ENCODE results near the gene TLCD3A. TPM values are rescaled to one million over a fixed set of nuclear protein-coding genes. Genes with fewer than 3 reads are reported as not detected.

Gene TLCD3A
- total RNA-seq, 1 experiment from 2014 or later: 21.6 TPM

DNA sequence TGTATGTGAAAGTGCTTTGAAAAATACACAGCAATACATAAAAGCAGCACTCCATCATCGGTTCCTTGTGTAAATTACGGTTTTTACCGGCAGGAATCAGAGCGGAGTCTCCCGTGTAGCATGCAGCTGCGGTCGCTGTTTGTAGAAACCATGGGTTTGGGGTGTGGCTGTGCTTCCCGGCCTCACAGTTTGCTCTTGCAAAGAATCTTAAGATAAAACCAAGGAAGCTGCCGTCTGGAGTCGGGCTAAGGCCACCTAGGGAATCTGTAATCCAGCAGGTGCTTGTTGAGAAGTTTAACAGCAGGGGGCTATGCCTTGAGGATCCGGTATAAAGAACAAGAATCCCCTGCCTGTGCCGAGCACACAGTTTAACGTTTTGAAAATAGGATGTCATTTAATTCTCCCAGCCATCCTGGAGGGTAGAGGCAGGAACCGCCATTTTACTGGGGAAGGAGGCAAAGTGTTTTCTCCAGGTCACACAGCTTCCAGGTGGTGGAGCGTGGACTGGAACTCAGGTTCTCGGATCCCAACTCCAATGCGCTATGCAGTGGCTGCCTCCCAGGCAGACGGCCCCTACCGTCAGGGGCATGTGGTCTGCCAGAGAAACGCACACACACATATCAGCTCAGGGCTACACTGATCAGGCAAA is 6.0 kb upstream of the TLCD3A start:
- peak overlapping the region; percentile 18; the same call in 1 of the 2 replicates for H3K4me3 Mint-ChIP-seq
- H3K36me3 Mint-ChIP-seq: no peaks in the 10 kb centered on the region
- no peaks in the 10 kb centered on the region for H3K9me3 Mint-ChIP-seq
- H3K27me3 Mint-ChIP-seq (ENCODE audit: low read depth): peaks cover 5% of the 10 kb centered on the region
- H3K4me1 Mint-ChIP-seq: peaks cover 16% of the 10 kb centered on the region
- H3K27ac Mint-ChIP-seq: peak overlapping the region; percentile 92
- CTCF ChIA-PET: interaction anchor here (1.0 to 1.5 kb wide), 5 partner anchors 11 to 273 kb away, joined by 3 to 5 read pairs (median 4); partner anchors contain the start of gene TIMM22
- POLR2A ChIA-PET: interaction anchor here (0.5 kb wide), 1 partner anchor 95 kb away, joined by 3 read pairs; no protein-coding TSS in a partner anchor
- ATAC-seq (peak; percentile 76), DNase-seq (ENCODE audit: low spot score) (peak; percentile 23)
- TF ChIP-seq ATF1 (CRISPR knock-in tag; IDR thresholded peaks at IDR 0.05) (no peak), NFATC4 (CRISPR knock-in tag; IDR thresholded peaks at IDR 0.05) (no peak), GRHL2 (CRISPR knock-in tag; IDR thresholded peaks at IDR 0.05; ENCODE audit: insufficient replicate concordance, severe bottlenecking) (no peak), HMGA2 (CRISPR knock-in tag; IDR thresholded peaks at IDR 0.05) (no peak), NR3C1 (CRISPR knock-in tag; conservative IDR thresholded peaks at IDR 0.05; ENCODE audit: low read depth) (no peak), NR2C2 (CRISPR knock-in tag; IDR thresholded peaks at IDR 0.05) (no peak), GTF2I (CRISPR knock-in tag; conservative IDR thresholded peaks at IDR 0.05) (no peak), ZNF416 (CRISPR knock-in tag; IDR thresholded peaks at IDR 0.05) (no peak), KAT7 (CRISPR knock-in tag; IDR thresholded peaks at IDR 0.05; ENCODE audit: borderline replicate concordance) (no peak)
- TF ChIP-seq, protein P1, sequence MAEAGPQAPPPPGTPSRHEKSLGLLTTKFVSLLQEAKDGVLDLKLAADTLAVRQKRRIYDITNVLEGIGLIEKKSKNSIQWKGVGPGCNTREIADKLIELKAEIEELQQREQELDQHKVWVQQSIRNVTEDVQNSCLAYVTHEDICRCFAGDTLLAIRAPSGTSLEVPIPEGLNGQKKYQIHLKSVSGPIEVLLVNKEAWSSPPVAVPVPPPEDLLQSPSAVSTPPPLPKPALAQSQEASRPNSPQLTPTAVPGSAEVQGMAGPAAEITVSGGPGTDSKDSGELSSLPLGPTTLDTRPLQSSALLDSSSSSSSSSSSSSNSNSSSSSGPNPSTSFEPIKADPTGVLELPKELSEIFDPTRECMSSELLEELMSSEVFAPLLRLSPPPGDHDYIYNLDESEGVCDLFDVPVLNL (CRISPR knock-in tag; IDR thresholded peaks at IDR 0.05; ENCODE audit: borderline replicate concordance, low read depth): no peak
- TF ChIP-seq, protein P2, sequence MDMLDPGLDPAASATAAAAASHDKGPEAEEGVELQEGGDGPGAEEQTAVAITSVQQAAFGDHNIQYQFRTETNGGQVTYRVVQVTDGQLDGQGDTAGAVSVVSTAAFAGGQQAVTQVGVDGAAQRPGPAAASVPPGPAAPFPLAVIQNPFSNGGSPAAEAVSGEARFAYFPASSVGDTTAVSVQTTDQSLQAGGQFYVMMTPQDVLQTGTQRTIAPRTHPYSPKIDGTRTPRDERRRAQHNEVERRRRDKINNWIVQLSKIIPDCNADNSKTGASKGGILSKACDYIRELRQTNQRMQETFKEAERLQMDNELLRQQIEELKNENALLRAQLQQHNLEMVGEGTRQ (CRISPR knock-in tag; IDR thresholded peaks at IDR 0.05): no peak
- TF ChIP-seq, protein P3, sequence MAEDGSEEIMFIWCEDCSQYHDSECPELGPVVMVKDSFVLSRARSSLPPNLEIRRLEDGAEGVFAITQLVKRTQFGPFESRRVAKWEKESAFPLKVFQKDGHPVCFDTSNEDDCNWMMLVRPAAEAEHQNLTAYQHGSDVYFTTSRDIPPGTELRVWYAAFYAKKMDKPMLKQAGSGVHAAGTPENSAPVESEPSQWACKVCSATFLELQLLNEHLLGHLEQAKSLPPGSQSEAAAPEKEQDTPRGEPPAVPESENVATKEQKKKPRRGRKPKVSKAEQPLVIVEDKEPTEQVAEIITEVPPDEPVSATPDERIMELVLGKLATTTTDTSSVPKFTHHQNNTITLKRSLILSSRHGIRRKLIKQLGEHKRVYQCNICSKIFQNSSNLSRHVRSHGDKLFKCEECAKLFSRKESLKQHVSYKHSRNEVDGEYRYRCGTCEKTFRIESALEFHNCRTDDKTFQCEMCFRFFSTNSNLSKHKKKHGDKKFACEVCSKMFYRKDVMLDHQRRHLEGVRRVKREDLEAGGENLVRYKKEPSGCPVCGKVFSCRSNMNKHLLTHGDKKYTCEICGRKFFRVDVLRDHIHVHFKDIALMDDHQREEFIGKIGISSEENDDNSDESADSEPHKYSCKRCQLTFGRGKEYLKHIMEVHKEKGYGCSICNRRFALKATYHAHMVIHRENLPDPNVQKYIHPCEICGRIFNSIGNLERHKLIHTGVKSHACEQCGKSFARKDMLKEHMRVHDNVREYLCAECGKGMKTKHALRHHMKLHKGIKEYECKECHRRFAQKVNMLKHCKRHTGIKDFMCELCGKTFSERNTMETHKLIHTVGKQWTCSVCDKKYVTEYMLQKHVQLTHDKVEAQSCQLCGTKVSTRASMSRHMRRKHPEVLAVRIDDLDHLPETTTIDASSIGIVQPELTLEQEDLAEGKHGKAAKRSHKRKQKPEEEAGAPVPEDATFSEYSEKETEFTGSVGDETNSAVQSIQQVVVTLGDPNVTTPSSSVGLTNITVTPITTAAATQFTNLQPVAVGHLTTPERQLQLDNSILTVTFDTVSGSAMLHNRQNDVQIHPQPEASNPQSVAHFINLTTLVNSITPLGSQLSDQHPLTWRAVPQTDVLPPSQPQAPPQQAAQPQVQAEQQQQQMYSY (CRISPR knock-in tag; IDR thresholded peaks at IDR 0.05): no peak
- TF ChIP-seq, protein P4, sequence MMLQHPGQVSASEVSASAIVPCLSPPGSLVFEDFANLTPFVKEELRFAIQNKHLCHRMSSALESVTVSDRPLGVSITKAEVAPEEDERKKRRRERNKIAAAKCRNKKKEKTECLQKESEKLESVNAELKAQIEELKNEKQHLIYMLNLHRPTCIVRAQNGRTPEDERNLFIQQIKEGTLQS (CRISPR knock-in tag; conservative IDR thresholded peaks at IDR 0.05): no peak
- TF ChIP-seq, protein P5, sequence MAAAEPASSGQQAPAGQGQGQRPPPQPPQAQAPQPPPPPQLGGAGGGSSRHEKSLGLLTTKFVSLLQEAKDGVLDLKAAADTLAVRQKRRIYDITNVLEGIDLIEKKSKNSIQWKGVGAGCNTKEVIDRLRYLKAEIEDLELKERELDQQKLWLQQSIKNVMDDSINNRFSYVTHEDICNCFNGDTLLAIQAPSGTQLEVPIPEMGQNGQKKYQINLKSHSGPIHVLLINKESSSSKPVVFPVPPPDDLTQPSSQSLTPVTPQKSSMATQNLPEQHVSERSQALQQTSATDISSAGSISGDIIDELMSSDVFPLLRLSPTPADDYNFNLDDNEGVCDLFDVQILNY (CRISPR knock-in tag; IDR thresholded peaks at IDR 0.05): no peak
- TF ChIP-seq, protein P6, sequence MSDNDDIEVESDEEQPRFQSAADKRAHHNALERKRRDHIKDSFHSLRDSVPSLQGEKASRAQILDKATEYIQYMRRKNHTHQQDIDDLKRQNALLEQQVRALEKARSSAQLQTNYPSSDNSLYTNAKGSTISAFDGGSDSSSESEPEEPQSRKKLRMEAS (CRISPR knock-in tag; IDR thresholded peaks at IDR 0.05): no peak; the same call in 1 of the 2 replicates
- TF ChIP-seq, protein P7, sequence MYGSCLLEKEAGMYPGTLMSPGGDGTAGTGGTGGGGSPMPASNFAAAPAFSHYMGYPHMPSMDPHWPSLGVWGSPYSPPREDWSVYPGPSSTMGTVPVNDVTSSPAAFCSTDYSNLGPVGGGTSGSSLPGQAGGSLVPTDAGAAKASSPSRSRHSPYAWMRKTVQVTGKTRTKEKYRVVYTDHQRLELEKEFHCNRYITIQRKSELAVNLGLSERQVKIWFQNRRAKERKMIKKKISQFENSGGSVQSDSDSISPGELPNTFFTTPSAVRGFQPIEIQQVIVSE (CRISPR knock-in tag; IDR thresholded peaks at IDR 0.05; ENCODE audit: borderline replicate concordance): no peak
- TF ChIP-seq, protein P8, sequence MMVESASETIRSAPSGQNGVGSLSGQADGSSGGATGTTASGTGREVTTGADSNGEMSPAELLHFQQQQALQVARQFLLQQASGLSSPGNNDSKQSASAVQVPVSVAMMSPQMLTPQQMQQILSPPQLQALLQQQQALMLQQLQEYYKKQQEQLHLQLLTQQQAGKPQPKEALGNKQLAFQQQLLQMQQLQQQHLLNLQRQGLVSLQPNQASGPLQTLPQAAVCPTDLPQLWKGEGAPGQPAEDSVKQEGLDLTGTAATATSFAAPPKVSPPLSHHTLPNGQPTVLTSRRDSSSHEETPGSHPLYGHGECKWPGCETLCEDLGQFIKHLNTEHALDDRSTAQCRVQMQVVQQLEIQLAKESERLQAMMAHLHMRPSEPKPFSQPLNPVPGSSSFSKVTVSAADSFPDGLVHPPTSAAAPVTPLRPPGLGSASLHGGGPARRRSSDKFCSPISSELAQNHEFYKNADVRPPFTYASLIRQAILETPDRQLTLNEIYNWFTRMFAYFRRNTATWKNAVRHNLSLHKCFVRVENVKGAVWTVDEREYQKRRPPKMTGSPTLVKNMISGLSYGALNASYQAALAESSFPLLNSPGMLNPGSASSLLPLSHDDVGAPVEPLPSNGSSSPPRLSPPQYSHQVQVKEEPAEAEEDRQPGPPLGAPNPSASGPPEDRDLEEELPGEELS (CRISPR knock-in tag; IDR thresholded peaks at IDR 0.05): no peak
- TF ChIP-seq, protein P9, sequence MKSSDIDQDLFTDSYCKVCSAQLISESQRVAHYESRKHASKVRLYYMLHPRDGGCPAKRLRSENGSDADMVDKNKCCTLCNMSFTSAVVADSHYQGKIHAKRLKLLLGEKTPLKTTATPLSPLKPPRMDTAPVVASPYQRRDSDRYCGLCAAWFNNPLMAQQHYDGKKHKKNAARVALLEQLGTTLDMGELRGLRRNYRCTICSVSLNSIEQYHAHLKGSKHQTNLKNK (CRISPR knock-in tag; IDR thresholded peaks at IDR 0.05): no peak
- TF ChIP-seq, protein P10, sequence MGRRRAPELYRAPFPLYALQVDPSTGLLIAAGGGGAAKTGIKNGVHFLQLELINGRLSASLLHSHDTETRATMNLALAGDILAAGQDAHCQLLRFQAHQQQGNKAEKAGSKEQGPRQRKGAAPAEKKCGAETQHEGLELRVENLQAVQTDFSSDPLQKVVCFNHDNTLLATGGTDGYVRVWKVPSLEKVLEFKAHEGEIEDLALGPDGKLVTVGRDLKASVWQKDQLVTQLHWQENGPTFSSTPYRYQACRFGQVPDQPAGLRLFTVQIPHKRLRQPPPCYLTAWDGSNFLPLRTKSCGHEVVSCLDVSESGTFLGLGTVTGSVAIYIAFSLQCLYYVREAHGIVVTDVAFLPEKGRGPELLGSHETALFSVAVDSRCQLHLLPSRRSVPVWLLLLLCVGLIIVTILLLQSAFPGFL (CRISPR knock-in tag; IDR thresholded peaks at IDR 0.05; ENCODE audit: borderline replicate concordance): no peak

All from WTC11 (cell line).